Neural cell (in vitro differentiated cells): ENCODE results near the gene SOX13. TPM values are rescaled to one million over a fixed set of nuclear protein-coding genes. Genes with fewer than 3 reads are reported as not detected.

Source experiments
- H2AFZ ChIP-seq: fragments of 200-600, 300-800 bp; sonication (generic), shearing (Covaris generic); 2 replicates; pipeline ENCODE4 v1.6.0; 2014; ENCODE audit warnings: low read depth, mild to moderate bottlenecking, antibody characterized with exemption, low read length, moderate library complexity
- H3F3A ChIP-seq: fragments of 200-600 bp; shearing (Covaris generic); 2 replicates; pipeline ENCODE4 v1.6.1; 2016; ENCODE audit warnings: mild to moderate bottlenecking, moderate library complexity, mixed read lengths, antibody characterized with exemption, low read length; ENCODE audit not compliant: insufficient read depth, poor library complexity, severe bottlenecking
- H3K27ac ChIP-seq: fragments of 200-600, 300-800 bp; sonication (generic), shearing (Covaris generic); 2 replicates; pipeline ENCODE4 v1.5.1; 2014; ENCODE audit warnings: mild to moderate bottlenecking, low read length, moderate library complexity
- H3K27me3 ChIP-seq: fragments of 300-800, 200-600 bp; sonication (generic), shearing (Covaris generic); 2 replicates; pipeline ENCODE4 v1.6.0; 2014; ENCODE audit warnings: mild to moderate bottlenecking, low read depth, low read length, moderate library complexity; ENCODE audit not compliant: insufficient read depth
- H3K36me3 ChIP-seq: fragments of 300-800, 200-600 bp; sonication (generic), shearing (Covaris generic); 2 replicates; pipeline ENCODE4 v1.5.1; 2014; ENCODE audit warnings: mild to moderate bottlenecking, antibody characterized with exemption, low read length, moderate library complexity; ENCODE audit not compliant: insufficient read depth
- H3K4me2 ChIP-seq: fragments of 300-800, 200-600 bp; sonication (generic), shearing (Covaris generic); 2 replicates; pipeline ENCODE4 v1.6.0; 2014; ENCODE audit warnings: mild to moderate bottlenecking, low read length
- H3K4me3 ChIP-seq: fragments of 300-800, 200-600 bp; sonication (generic), shearing (Covaris generic); 2 replicates; pipeline ENCODE4 v1.5.1; 2014; ENCODE audit warnings: mild to moderate bottlenecking, low read length, moderate library complexity
- H3K79me2 ChIP-seq: fragments of 200-600 bp; shearing (Covaris generic); replicated peaks from 2 replicates; pipeline ENCODE4 v1.6.0; 2014; ENCODE audit warnings: mild to moderate bottlenecking, low read length, moderate library complexity; ENCODE audit not compliant: insufficient read depth
- H3K9ac ChIP-seq: fragments of 300-800, 200-600 bp; sonication (generic), shearing (Covaris generic); 2 replicates; pipeline ENCODE4 v1.6.1; 2016; ENCODE audit warnings: mild to moderate bottlenecking, low read length, mixed read lengths
- H3K9me2 ChIP-seq: fragments of 200-600 bp; shearing (Covaris generic); 2 replicates; pipeline ENCODE4 v1.6.1; 2016; ENCODE audit warnings: mild to moderate bottlenecking, low read length, mixed read lengths; ENCODE audit not compliant: insufficient read depth
- H3K9me3 ChIP-seq: fragments of 200-600, 300-800 bp; sonication (generic), shearing (Covaris generic); 2 replicates; pipeline ENCODE4 v1.6.1; 2016; ENCODE audit warnings: mild to moderate bottlenecking, mixed run types, low read length, moderate library complexity, mixed read lengths
- H4K20me1 ChIP-seq: fragments of 200-600 bp; shearing (Covaris generic); 2 replicates; pipeline ENCODE4 v1.6.1; 2016; ENCODE audit warnings: mild to moderate bottlenecking, mixed run types; ENCODE audit not compliant: insufficient read depth
- EP300 ChIP-seq: fragments of 450-650 bp; conservative IDR thresholded peaks from 2 replicates; pipeline ENCODE4 v1.6.1; 2014; ENCODE audit warnings: antibody characterized with exemption, mild to moderate bottlenecking, moderate library complexity; ENCODE audit not compliant: poor library complexity, severe bottlenecking
- EZH2 ChIP-seq: fragments of 200-600, 300-800 bp; shearing (Covaris generic), sonication (generic); IDR thresholded peaks from 2 replicates; pipeline ENCODE4 v1.6.1; 2014; ENCODE audit warnings: antibody characterized with exemption, low read length, borderline replicate concordance, mild to moderate bottlenecking; ENCODE audit not compliant: insufficient read depth, poor library complexity, severe bottlenecking
- MXI1 ChIP-seq: fragments of 450-650 bp; conservative IDR thresholded peaks from 2 replicates; pipeline ENCODE4 v1.6.1; 2014; ENCODE audit warnings: antibody characterized with exemption, mild to moderate bottlenecking; ENCODE audit not compliant: poor library complexity, severe bottlenecking
- POLR2AphosphoS5 ChIP-seq: IDR thresholded peaks from 2 replicates; pipeline ENCODE4 v1.6.1; 2012
- RAD21 ChIP-seq: fragments of 450-650 bp; conservative IDR thresholded peaks from 2 replicates; pipeline ENCODE4 v1.6.1; 2014; ENCODE audit warnings: antibody characterized with exemption, mild to moderate bottlenecking, moderate library complexity
- SMC3 ChIP-seq: fragments of 450-650 bp; conservative IDR thresholded peaks from 2 replicates; pipeline ENCODE4 v1.6.1; 2014; ENCODE audit warnings: antibody characterized with exemption, mild to moderate bottlenecking, moderate library complexity; ENCODE audit not compliant: poor library complexity
- TAF1 ChIP-seq: IDR thresholded peaks from 2 replicates; pipeline ENCODE4 v1.6.1; 2012; ENCODE audit warnings: low read depth
- polyA plus RNA-seq: library from polyadenylated mRNA; depleted of rRNA; stranded (reverse); fragments of >200 nt; gene quantifications from 2 replicates; pipeline ENCODE4 v1.2.3, GENCODE V29; 2014
- TF ChIP-seq, protein P1 (sequence below): fragments of 450-650 bp; IDR thresholded peaks from 2 replicates; pipeline ENCODE4 v1.5.1; 2014; ENCODE audit warnings: antibody characterized with exemption, mild to moderate bottlenecking, moderate library complexity; ENCODE audit not compliant: poor library complexity, severe bottlenecking
- TF ChIP-seq, protein P2 (sequence below): IDR thresholded peaks from 2 replicates; pipeline ENCODE4 v1.6.1; 2012; ENCODE audit warnings: borderline replicate concordance

SOX13 gene
- polyA plus RNA-seq, 1 donor from 2014 or later, result 1.7 TPM

DNA sequence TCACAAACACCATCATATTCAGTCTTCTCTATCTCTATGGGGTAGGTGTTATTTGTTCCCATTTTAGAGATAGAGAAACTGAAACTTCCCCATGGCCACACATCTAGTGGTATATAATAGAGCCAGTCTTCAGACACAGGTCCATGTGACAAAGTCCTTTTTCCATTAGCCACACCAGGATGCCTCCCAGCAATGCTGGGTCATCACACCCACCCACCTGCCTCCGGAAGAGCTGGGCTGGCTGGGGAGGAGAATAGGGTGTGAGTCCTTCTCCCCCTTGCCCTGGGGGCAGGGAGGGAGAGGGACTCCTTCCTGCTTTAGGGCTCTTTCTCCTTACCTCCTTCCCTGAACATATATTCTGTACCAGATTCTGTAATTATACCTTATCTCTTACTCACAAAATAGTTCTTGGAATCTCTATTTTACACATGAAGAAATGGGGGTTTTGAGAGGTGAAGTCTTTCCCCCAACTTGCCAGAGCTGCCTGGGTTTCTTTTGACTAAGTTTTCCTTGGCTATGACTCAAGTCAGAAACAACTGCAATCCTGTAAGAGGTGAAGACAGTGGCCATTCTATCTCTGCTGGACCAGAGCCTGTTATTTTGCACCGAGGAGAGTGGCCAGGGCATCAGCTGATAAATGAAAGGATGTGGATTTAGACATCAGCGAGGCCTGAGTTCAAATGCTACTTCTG is 30.0 kb downstream of the SOX13 start:
- TF ChIP-seq POLR2AphosphoS5 (no peak), RAD21 (no peak), MXI1 (no peak), SMC3 (no peak), EP300 (no peak), TAF1 (no peak), EZH2 (no peak)
- TF ChIP-seq, protein P1, sequence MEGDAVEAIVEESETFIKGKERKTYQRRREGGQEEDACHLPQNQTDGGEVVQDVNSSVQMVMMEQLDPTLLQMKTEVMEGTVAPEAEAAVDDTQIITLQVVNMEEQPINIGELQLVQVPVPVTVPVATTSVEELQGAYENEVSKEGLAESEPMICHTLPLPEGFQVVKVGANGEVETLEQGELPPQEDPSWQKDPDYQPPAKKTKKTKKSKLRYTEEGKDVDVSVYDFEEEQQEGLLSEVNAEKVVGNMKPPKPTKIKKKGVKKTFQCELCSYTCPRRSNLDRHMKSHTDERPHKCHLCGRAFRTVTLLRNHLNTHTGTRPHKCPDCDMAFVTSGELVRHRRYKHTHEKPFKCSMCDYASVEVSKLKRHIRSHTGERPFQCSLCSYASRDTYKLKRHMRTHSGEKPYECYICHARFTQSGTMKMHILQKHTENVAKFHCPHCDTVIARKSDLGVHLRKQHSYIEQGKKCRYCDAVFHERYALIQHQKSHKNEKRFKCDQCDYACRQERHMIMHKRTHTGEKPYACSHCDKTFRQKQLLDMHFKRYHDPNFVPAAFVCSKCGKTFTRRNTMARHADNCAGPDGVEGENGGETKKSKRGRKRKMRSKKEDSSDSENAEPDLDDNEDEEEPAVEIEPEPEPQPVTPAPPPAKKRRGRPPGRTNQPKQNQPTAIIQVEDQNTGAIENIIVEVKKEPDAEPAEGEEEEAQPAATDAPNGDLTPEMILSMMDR, result no peak
- TF ChIP-seq, protein P2, sequence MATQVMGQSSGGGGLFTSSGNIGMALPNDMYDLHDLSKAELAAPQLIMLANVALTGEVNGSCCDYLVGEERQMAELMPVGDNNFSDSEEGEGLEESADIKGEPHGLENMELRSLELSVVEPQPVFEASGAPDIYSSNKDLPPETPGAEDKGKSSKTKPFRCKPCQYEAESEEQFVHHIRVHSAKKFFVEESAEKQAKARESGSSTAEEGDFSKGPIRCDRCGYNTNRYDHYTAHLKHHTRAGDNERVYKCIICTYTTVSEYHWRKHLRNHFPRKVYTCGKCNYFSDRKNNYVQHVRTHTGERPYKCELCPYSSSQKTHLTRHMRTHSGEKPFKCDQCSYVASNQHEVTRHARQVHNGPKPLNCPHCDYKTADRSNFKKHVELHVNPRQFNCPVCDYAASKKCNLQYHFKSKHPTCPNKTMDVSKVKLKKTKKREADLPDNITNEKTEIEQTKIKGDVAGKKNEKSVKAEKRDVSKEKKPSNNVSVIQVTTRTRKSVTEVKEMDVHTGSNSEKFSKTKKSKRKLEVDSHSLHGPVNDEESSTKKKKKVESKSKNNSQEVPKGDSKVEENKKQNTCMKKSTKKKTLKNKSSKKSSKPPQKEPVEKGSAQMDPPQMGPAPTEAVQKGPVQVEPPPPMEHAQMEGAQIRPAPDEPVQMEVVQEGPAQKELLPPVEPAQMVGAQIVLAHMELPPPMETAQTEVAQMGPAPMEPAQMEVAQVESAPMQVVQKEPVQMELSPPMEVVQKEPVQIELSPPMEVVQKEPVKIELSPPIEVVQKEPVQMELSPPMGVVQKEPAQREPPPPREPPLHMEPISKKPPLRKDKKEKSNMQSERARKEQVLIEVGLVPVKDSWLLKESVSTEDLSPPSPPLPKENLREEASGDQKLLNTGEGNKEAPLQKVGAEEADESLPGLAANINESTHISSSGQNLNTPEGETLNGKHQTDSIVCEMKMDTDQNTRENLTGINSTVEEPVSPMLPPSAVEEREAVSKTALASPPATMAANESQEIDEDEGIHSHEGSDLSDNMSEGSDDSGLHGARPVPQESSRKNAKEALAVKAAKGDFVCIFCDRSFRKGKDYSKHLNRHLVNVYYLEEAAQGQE, result no peak
- no peak overlapping the region for H3K4me2 ChIP-seq
- H2AFZ ChIP-seq, result no peak overlapping the region
- no peaks in the 10 kb centered on the region for H4K20me1 ChIP-seq
- no peaks in the 10 kb centered on the region for H3K79me2 ChIP-seq
- no peaks in the 10 kb centered on the region for H3K36me3 ChIP-seq
- no peak overlapping the region for H3K27ac ChIP-seq
- no peaks in the 10 kb centered on the region for H3F3A ChIP-seq
- H3K9me2 ChIP-seq, result no peaks in the 10 kb centered on the region
- H3K9me3 ChIP-seq, result no peaks in the 10 kb centered on the region
- no peak overlapping the region for H3K4me3 ChIP-seq
- H3K27me3 ChIP-seq, result peaks cover 56% of the 10 kb centered on the region
- no peak overlapping the region for H3K9ac ChIP-seq

DNA sequence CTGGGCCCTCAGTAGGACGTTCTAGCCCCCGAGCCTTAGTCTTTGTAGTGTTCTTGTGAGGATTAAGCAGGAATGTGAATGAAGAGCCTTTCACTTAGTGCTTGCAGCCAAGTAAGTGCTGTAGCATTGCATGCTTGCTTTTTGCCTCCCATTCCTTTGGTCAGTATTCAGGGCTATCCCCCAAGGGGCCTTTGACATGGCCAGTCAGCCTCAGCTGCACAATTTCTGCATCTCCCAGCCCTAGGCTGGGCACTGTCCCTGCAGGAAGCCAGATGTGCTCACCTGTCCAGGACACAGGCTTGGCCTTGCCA is 30.5 kb downstream of the SOX13 start:
- Histone ChIP-seq H3K9me3 (no peaks in the 10 kb centered on the region), H3F3A (no peaks in the 10 kb centered on the region), H3K9ac (no peak overlapping the region), H3K27ac (no peak overlapping the region), H2AFZ (no peak overlapping the region), H3K4me3 (no peak overlapping the region), H4K20me1 (no peaks in the 10 kb centered on the region), H3K4me2 (no peak overlapping the region), H3K27me3 (peaks cover 61% of the 10 kb centered on the region), H3K36me3 (no peaks in the 10 kb centered on the region), H3K9me2 (no peaks in the 10 kb centered on the region), H3K79me2 (no peaks in the 10 kb centered on the region)
- TF ChIP-seq SMC3, result no peak
